T-helper 22 cell (primary cell): ENCODE measurements around the gene TMEM260.
"Not testable (repeated sequence)": the region's sequence is repeated elsewhere in the genome, so short reads cannot be mapped to it uniquely, and the experiment has no call there.

Experiments
- DNase-seq: peaks from one replicate; pipeline ENCODE4 v3.0.0-alpha.2; 2020; ENCODE audit warnings: low read depth

Gene TMEM260

GRCh38 chr14:56598519-56598918 lies 18.9 kb downstream of the TMEM260 start:
- no peak for DNase-seq

- no peak for DNase-seq
These were observed 24.1 kb downstream of the TMEM260 start for GRCh38 chr14:56603648-56604047.

GRCh38 chr14:56608689-56609088 lies 29.1 kb downstream of the TMEM260 start:
- no peak for DNase-seq

- not testable (repeated sequence) for DNase-seq
These were observed 32.1 kb downstream of the TMEM260 start for GRCh38 chr14:56611663-56612062.

GRCh38 chr14:56617084-56617483 lies 37.5 kb downstream of the TMEM260 start:
- DNase-seq, result no peak

- no peak for DNase-seq
These were observed 51.1 kb downstream of the TMEM260 start for GRCh38 chr14:56630707-56631106.

GRCh38 chr14:56632195-56632594 lies 52.6 kb downstream of the TMEM260 start:
- DNase-seq, result no peak

GRCh38 chr14:56633544-56633943 lies 53.9 kb downstream of the TMEM260 start:
- DNase-seq, result no peak

- no peak for DNase-seq
These were observed 55.4 kb downstream of the TMEM260 start for GRCh38 chr14:56635041-56635440.

GRCh38 chr14:56647493-56647892 lies 67.9 kb downstream of the TMEM260 start:
- DNase-seq, result no peak

- DNase-seq, result no peak
These were observed 69.1 kb downstream of the TMEM260 start for GRCh38 chr14:56648508-56649301.

GRCh38 chr14:56649382-56649781 lies 69.8 kb downstream of the TMEM260 start:
- no peak for DNase-seq

- no peak for DNase-seq
These were observed 70.5 kb downstream of the TMEM260 start for GRCh38 chr14:56650048-56650447.

- no peak for DNase-seq
These were observed 71.4 kb downstream of the TMEM260 start for GRCh38 chr14:56650979-56651378.

GRCh38 chr14:56657604-56658003 lies 78.0 kb downstream of the TMEM260 start:
- no peak for DNase-seq

GRCh38 chr14:56659378-56659777 lies 79.8 kb downstream of the TMEM260 start:
- no peak for DNase-seq

GRCh38 chr14:56659964-56660551 lies 80.5 kb downstream of the TMEM260 start:
- no peak for DNase-seq

- DNase-seq, result no peak
These were observed 81.2 kb downstream of the TMEM260 start for GRCh38 chr14:56660677-56661389.

GRCh38 chr14:56661478-56661877 lies 81.9 kb downstream of the TMEM260 start:
- DNase-seq, result no peak

- DNase-seq, result no peak
These were observed 85.3 kb downstream of the TMEM260 start for GRCh38 chr14:56664811-56665421.

GRCh38 chr14:56666294-56666693 lies 86.7 kb downstream of the TMEM260 start:
- DNase-seq, result no peak

- DNase-seq, result no peak
These were observed 87.1 kb downstream of the TMEM260 start for GRCh38 chr14:56666716-56667115.

GRCh38 chr14:56667290-56667689 lies 87.7 kb downstream of the TMEM260 start:
- not testable (repeated sequence) for DNase-seq
